NCI-H2171 (cell line): ENCODE measurements around the gene SSR1.
"Not testable (repeated sequence)": the region's sequence is repeated elsewhere in the genome, so short reads cannot be mapped to it uniquely, and the experiment has no call there.

Experiments
- DNase-seq: peaks from one replicate; lab custom pipeline; 2025; lab: John Stamatoyannopoulos, UW

Gene SSR1

GRCh38 chr6:7282097-7282906 lies 30.7 kb downstream of the SSR1 start:
- no peak for DNase-seq

GRCh38 chr6:7276199-7276524 lies 36.8 kb downstream of the SSR1 start:
- no peak for DNase-seq

- DNase-seq, result not testable (repeated sequence)
Measured at GRCh38 chr6:7274525-7274924, 38.5 kb downstream of the SSR1 start.

GRCh38 chr6:7273709-7274108 lies 39.3 kb downstream of the SSR1 start:
- DNase-seq, result no peak

- DNase-seq, result no peak
Measured at GRCh38 chr6:7271205-7271534, 41.8 kb downstream of the SSR1 start.

GRCh38 chr6:7270320-7271204 lies 42.4 kb downstream of the SSR1 start:
- DNase-seq, result no peak

- DNase-seq, result no peak
Measured at GRCh38 chr6:7269816-7270215, 43.2 kb downstream of the SSR1 start.

- no peak for DNase-seq
Measured at GRCh38 chr6:7268816-7269555, 44.0 kb downstream of the SSR1 start.

- no peak for DNase-seq
Measured at GRCh38 chr6:7268362-7268761, 44.6 kb downstream of the SSR1 start.

GRCh38 chr6:7267466-7268091 lies 45.4 kb downstream of the SSR1 start:
- no peak for DNase-seq

- no peak for DNase-seq
Measured at GRCh38 chr6:7267071-7267465, 45.9 kb downstream of the SSR1 start.

GRCh38 chr6:7265385-7265726 lies 47.6 kb downstream of the SSR1 start:
- DNase-seq, result not testable (repeated sequence)

GRCh38 chr6:7264686-7265384 lies 48.2 kb downstream of the SSR1 start:
- no peak for DNase-seq

- DNase-seq, result no peak
Measured at GRCh38 chr6:7264041-7264440, 49.0 kb downstream of the SSR1 start.

- DNase-seq, result not testable (repeated sequence)
Measured at GRCh38 chr6:7263519-7263805, 49.5 kb downstream of the SSR1 start.

GRCh38 chr6:7262746-7263518 lies 50.1 kb downstream of the SSR1 start:
- no peak for DNase-seq

- DNase-seq, result peak; percentile 87
Measured at GRCh38 chr6:7261852-7262461, 51.0 kb downstream of the SSR1 start.

GRCh38 chr6:7261032-7261841 lies 51.8 kb downstream of the SSR1 start:
- DNase-seq, result peak; percentile 74

GRCh38 chr6:7260291-7261031 lies 52.5 kb downstream of the SSR1 start:
- DNase-seq, result no peak
